NCI-H1694 (cell line): Measurements from ENCODE around the gene CEP164.
"Not testable (repeated sequence)": the region's sequence is repeated elsewhere in the genome, so short reads cannot be mapped to it uniquely, and the experiment has no call there.

Experiments used
- DNase-seq: peaks from one replicate; lab custom pipeline; 2025; lab: John Stamatoyannopoulos, UW

CEP164 gene

DNA sequence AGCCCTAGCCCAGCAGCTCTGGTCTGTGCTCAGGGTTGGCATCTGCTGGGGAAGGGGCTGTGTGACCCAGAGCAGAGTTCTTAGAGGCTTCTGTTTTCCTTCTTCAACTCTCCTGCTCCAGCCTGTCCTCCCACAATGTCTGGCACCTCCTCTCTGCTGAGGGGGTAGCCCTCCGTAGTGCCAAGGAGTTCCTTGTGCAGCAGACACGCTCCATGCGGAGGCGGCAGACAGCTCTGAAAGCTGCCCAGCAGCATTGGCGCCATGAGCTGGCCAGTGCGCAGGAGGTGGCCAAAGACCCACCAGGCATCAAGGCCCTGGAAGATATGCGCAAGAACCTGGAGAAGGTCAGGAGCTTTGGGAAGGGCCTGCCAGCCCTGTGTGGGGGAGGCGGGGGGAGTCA lies 69.3 kb downstream of the CEP164 start:
- DNase-seq: no peak

DNA sequence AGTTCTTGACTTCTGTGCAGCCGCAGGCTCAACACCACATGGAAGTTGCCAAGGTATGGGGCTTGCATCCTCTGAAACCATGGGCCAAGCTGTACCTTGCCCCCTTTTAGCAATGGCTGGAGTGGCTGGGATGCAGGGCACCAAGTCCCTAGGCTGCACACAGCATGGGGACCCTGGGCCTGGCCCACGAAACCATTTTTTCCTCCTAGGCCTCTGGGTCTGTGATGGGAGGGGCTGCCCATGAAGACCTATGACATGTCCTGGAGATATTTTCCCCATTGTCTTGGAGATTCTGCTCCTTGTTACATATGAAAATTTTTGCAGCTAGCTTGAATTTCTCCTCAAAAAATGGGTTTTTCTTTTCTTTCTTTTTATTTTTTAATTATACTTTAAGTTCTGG lies 71.0 kb downstream of the CEP164 start:
- not testable (repeated sequence) for DNase-seq

DNA sequence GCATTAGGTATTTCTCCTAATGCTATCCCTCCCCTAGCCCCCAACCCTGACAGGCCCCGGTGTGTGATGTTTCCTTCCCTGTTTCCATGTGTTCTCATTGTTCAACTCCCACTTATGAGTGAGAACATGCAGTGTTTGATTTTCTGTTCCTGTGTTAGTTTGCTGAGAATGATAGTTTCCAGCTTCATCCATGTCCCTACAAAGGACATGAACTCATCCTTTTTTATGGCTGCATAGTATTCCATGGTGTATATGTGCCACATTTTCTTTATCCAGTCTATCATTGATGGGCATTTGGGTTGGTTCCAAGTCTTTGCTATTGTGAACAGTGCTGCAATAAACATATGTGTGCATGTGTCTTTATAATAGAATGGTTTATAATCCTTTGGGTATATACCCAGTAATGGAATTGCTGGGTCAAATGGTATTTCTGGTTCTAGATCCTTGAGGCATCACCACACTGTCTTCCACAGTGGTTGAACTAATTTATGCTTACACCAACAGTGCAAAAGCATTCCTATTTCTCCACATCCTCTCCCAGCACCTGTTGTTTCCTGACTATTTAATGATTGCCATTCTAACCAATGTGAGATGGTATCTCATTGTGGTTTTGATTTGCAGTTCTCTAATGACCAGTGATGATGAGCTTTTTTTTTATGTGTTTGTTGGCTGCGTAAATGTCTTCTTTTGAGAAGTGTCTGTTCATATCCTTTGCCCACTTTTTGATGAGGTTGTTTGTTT lies 71.6 kb downstream of the CEP164 start:
- not testable (repeated sequence) for DNase-seq

DNA sequence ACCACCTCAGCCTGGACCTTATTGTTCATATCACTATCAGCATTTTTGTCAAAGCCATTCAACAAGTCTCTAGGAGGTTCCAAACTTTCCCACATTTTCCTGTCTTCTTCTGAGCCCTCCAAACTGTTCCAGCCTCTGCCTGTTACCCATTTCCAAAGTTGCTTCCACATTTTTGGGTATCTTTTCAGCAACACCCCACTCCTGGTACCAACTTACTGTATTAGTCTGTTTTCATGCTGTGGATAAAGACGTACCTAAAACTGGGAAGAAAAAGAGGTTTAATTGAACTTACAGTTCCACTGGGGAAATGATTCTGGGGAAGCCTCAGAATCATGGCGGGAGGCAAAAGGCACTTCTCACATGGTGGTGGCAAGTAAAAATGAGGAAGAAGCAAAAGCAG lies 78.2 kb downstream of the CEP164 start:
- not testable (repeated sequence) for DNase-seq

DNA sequence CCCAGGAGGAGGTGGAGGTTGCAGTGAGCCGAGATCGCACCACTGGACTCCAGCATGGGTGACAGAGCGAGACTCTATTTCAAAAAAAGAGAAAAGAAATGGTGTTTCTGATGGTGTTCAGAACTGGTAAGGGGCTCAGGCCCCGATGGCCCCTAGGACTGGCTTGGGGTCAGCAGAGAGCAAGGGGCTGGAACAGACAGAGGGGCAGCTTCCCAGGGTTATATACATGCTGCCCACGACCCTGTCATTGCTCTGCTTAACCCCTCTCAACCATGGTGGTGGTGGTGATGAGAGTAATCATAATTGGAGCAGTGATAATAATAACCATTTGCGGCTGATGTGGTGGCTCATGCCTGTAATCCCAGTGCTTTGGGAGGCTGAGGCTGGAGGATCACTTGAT lies 79.4 kb downstream of the CEP164 start:
- no peak for DNase-seq

DNA sequence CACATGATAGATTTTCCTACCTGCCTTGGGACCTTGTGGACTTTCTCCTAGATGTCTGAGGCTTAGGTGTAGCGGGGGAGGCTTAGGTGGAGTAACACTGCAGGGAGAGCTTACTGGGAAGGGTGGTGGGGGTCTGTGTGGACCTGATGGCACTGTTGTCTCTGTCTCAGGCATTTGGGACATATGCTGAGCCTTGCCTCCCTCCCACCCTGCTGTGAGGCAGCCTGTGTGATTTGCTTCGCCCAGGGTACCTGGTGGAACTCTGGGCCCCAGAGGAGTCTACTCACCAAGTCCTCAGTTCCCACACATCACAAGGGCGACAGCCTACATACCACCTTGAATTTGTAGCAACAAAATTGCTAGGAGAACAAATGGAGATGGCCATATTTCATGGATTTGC lies 80.7 kb downstream of the CEP164 start:
- no peak for DNase-seq

DNA sequence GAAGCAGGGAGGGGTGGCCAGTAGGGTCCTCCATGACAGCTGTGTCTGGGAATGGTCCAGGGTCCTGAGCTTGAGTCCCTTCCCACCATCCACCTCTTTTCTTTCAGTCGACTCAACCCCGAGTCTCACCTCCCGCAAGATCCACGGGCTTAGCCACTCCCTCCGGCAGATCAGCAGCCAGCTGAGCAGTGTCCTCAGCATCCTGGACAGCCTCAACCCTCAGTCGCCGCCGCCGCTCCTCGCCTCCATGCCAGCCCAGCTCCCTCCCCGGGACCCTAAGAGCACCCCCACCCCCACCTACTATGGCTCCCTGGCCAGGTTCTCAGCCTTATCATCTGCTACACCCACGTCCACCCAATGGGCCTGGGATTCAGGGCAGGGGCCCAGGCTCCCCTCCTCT lies 81.9 kb downstream of the CEP164 start:
- no peak for DNase-seq

DNA sequence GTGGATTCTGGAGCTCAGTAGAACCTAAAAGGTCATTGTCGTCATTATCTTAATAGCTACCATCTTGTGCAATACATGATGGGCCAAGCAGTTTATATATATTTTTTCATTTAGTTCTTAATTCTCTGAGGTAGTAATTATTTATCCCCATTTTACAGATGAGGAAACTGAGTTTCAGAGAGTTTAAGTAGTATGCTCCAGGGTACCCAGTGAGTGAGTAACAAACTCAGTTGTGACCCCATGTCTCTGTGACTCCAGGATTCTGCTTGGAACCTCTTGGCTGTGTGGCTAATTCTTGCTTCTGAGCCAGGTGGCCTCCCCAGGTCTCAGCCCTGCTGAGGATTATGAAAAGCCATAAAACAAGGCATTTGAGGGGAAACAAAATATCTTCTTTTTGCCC lies 82.6 kb downstream of the CEP164 start:
- no peak for DNase-seq

DNA sequence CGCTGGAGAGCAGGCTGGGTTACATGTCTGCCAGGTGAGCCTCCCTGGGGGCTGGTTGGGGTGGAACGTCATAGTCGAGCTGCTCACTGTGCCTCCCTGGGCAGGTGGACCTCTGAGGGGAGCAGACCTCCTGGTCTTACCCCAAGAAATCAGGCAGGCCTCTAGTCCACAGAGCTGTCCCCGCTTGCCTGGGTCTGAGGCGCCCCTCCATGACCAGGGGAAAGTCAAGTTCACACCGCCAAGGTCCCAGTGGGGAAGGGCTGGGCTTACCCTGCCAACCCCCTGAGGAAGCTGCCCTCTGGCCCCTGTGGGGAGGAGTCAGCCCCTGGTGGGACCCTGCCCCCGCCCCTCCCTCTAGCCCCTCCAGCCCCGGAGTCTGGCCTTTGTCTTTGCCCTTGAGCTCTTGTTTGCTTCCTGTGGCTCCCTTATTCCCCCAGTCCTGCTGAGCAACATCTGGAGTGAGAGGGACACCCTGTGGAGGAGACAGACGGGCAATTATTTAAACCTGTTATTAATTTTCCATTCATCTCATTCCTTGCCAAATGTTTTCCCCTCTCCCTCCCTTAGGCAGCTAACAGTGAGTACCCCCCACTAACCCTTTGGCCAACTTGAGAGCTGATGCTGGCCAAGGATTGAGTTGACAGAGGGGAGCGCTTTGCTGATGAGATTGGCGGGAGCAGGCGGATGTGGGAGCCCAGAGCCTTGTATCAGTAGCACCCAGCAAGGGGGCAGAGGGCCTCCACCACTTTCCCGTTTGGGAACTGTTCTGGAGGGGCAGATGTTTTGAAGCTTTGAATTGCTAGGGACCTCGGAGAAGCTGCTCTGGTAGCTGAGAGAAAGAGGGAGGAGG lies 83.4 kb downstream of the CEP164 start:
- DNase-seq: peak; percentile 41

DNA sequence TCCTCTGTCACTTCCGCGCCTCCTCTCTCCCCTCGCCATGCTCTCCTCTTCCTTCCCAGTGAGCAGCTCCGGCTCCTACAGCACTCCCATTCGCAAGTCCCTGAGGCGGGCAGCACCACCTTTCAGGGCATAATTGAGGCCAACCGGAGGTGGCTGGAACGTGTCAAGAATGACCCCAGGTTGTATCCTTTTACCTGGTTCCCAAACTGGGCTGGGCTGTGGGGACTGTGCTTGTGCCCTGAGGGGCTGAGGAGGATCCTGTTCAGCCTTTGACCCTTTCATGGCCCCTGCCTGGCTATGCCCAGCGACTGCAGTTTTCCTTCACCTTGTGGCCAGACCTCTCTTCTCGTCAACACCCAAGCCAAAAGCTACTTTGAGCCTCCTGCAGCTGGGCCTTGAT lies 84.1 kb downstream of the CEP164 start:
- DNase-seq: no peak

DNA sequence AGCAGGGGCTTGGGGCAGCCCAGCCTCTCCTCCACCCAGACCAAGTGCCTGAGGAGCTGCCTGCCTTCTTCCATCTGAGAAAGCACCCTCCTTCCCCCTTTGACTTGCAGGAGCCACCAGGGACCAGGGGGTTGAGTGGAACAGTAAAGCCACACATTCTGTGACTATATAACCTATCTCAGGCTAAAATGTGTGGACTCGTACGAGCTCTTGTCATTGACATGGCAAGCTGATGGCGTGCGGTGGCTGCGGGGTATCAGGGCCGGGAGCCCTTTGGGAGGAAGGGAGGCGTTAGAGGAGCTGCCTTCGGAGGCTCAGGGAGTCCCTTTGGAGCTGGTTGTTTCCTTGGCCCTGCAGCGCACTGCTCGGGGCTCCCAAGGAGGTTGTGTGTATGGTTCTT lies 84.5 kb downstream of the CEP164 start:
- no peak for DNase-seq

DNA sequence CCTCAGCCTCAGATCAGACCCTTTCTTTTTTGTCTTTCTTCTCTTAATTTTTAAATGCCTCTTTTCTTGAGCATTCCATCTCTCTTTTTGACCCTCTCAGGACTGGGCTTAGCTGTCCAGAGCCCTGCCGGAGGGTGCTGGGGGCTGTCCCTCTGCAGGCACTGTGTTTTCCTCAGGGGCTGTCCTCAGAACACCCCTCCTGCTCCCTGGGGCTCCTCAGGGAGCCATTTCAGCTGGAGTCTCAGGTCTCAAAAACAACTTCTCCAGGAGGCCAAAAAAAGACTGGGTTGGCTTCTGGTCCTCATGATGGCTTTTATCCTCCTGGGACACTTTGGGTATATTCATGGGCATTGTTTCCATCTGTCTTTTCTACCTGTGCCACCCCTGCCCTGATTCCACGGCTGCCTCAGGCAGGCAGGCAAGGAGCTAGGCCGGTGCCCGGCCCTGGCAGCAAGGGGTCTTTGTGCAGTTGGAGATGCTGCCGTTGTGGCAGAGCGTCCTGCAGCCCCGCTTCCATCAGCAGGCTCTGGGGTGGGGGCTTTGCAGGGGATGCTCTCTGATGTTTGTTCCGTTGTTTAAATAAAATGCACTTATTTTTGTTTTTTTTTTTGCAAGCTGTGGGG lies 85.1 kb downstream of the CEP164 start:
- DNase-seq: no peak

DNA sequence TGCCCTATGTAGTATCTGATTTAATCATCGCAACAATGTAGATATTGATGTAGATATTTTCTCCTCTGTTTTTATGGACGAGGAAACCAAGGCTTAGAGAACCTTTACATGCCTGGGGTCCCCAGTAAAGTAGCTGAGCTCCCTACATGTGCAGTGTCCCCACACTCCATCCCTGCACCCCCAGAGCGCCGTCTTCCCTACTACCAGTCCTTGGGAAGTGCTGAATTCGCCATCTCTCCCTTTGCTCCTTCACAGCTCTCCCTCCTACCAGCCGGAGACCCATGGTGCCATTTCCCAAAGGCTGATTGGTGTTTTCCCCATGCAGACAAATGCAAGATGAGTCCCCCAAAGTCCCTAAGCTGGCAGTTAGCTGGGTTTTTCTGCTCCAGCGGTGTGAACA lies 86.0 kb downstream of the CEP164 start:
- DNase-seq: no peak

DNA sequence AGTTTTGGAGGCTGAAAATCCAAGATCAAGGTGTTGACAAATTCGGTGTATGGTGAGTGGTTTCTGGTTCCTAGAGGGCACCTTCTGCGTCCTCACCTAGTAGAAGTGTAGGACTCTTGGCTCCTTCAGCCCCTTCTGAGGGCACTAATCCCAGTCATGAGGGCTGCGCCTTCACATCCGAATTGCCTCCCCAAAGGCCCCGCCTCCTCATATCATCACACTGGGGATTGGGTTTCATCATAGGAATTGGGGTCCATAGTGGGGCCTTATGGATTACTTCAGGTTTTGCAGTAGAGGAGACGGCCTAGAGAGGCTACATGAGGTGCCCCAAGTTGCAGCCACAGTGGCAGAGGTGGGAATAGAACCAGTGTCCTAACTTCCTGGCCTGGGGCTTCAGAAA lies 87.1 kb downstream of the CEP164 start:
- no peak for DNase-seq

DNA sequence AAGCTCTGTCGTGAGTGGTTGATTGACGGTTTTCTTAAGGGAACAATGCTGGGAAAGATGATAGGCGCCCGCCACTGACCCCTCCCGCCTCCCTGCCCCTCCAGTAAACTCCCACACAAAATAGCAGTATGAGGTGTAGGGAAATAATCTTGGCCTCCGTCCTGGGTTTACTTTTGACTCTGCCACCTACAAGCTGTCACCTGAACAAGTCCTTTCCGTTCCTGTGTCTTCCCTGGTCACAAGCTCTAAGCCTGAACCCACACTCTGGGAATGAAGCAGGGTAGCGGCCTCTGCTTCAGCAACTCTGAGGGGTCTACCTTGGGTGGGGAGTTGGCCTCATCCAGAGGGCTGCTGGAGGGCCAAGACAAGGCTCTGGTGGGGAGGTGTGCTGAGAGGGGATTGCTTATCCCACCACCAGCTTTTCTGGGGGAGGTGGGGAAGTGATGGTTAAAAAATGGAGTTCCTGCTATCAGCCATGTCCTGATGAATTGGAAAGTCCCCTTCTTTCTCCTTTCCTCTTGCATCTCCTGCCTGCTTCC lies 87.8 kb downstream of the CEP164 start:
- DNase-seq: no peak

DNA sequence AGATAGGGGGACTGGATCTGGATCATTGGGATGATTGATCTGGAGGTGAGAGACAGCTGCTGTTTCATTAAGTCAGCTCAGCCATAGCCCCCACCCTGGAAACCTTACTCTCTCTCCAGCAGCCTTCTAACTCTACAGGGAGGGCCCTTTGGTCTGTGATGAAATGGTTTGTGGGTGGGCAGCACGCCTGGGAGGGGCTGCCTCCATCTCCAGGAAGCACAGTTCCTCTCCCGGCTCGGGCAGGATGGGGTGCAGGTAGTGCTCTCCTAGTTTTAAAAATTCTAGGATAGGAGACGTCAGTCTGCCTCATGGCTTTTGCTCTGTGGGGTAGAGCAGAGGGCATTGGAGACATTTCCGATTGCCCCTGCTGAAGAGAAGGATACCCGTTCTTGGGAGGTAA lies 89.7 kb downstream of the CEP164 start:
- no peak for DNase-seq

DNA sequence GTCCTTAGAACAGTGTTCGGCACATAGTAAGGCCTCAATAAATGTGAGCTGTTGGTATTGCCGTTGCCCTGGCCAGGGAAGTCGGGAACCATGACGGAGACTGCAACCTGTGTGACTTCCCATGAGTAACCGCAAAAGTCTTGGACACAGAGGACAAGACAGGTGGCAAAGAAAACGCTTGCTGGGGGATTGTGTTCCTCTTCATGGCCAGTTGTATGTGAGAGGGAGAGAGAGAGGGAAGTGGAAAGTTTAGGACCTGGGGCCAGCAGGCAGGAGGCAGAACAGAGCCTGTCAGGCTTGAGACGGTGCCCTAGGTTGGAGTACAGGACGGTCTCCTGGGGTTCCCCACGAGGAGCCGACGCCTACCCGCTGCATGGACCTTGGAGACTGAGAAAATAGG lies 90.2 kb downstream of the CEP164 start:
- no peak for DNase-seq

DNA sequence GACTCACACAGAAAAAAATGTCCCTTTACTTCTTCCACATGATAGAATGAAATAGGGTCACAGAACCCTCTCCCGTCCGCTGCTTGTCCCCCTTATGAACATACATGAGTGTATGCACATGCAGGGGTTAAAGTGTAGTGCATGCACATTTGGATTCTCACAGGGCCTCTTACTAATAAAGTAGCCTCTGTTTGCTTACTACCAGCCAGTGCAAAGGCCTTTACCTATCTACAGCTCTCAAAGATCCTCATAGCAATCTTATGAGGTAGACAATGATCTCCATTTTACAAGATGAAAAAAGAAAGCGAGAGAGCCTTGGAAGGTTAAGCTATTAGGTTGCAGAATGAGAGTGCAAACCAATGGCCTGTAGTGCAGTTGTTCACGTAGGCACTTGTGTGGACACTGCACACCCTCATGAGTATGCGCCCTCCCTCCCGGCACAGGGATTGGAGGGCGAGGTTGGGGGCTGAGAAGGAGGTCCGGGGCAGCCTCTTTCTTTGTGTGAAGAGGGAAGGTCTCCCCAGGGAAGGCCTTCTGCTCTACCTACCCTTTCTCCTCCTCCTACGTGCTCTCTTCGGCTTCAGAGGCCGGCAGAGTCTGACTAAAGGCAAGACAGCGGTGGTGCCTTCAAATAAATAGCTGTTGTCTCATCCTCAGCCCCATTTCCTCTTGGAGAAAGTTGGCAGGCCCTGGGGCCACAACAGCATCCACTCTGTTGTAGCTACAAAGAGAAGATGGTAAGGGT lies 91.3 kb downstream of the CEP164 start:
- DNase-seq: no peak

DNA sequence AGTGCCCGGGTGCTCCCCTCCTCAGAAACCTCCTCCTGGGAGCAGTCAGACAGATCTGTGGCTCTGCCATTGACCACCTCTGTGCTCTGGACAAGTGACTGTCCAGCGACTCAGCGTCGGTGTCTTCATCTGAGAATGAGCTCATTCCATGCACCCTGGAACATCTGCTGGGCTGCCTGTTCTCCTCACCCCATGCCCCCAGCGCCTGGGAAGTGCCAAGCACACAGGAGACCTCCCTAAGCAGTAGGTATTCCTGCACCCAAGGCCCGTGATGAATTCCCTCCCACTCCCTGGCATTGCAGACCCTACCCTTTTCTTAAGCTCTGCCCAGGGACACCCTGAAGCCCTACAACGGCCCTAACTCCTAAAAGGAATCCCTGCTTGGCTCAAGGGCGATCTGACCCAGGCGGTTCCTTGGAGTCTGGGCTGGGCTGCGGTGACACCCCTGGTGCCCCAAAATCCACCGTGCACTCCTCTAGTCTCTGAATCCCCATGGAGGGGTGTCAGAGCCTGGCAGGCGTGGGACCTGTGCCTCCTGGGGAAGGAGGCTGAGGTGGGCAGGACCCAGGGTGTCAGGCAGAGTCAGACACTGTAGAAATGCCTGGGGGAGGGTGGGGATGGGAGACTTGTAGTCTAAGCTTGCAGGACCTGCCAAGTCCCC lies 92.0 kb downstream of the CEP164 start:
- DNase-seq: no peak

DNA sequence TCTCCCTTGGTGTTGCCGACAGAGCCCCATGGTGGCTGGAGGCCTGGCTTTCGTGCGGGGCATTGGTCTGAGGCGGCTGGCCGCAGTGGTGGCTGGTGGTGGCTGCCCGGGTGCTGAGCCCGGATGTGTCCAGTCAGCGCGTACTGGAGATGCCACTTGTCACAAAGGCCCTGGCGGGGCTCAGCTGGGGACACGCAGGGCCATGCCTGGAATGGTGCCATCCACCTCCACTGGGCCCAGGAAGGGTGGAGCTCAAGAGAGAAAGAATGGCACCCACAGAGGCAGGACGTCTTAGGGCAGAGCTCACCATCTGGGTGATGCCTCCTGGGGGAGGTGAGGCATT lies 92.5 kb downstream of the CEP164 start:
- no peak for DNase-seq

DNA sequence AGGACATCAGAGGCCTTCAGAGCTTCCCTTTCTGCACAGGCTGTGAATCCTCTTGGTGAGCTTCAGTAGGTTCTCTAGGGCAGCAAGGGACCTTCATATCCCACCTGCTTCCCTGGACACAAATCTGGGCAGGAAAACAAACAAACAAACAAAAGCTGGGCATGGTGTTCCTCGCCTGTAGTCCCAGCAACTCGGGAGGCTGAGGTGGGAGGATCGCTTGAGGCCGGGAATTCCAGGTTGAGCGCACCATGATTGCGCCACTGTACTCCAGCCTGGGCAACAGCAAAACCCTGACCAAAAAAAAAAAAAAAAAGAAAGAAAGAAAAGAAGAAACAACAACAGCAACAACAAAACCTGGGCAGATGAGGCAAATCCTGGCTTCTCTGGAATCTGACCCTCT lies 92.9 kb downstream of the CEP164 start:
- no peak for DNase-seq

DNA sequence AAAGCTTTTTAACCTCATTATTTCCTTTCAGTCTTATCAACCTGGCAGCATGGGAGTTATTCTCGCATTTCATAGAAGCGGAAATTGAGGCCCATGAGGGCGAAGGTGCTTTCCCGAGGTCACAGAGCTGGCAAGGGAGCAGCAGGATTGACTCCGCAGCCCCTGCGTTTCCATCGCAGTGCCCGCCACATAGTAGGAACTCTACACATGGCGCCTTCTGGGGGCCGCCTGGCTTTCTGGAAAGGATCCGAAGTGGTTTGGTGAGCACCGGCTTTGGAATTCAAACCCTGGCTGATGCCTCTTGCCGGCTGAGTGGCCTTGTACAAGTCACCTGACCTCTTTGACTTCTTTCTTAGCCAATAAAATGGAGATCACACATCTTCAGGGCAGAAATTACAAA lies 93.4 kb downstream of the CEP164 start:
- no peak for DNase-seq
